HG03575 (cell line): Measurements from ENCODE around the gene SKP1.

ENCODE experiments used
- ATAC-seq: cut with Tn5 transposase; IDR thresholded peaks from one replicate; pipeline ENCODE4 v1.9.1; 2021; ENCODE audit not compliant: unreplicated experiment, insufficient number of reproducible peaks, low FRiP score; ENCODE audit errors: extremely low read depth

The SKP1 gene

DNA sequence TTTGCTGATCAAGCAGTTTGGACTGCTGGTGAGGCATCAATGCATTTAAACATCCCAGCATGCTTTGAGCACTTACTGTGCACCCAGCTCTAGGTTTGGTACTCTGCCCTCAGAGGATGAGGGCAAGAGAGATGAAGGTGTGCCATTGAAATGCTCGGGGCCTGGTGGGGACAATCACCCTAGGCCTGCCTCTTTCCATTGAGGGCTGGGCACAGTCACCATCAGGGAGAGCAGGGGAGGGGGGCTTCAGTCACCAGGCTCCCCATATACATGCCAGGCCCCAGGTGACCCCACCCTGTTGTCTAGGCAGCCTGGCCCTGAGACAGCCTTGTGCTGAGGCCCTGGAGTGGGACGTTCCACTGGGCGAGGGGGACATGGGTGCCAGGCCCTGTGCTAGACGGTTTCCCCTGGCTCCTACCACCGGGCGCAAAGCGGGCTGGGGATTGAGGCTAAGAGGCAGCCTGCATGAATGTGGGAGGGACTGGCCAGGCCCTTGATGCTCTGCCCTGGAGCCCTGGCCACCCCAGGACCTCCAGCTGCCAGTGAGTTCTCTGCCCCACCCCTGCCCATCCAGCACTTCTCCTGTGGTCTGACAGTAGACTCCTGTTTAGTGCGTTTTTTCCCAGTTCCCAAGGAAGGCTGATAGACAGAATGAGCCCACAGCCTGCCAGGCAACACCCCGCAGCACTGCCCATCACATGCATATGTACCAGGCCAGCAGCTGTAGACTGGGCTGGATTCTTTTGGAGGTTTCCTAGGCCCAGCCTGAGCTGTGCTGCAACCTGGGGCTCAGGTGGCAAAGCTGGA is 43.4 kb downstream of the SKP1 start:
- ATAC-seq: no peak

DNA sequence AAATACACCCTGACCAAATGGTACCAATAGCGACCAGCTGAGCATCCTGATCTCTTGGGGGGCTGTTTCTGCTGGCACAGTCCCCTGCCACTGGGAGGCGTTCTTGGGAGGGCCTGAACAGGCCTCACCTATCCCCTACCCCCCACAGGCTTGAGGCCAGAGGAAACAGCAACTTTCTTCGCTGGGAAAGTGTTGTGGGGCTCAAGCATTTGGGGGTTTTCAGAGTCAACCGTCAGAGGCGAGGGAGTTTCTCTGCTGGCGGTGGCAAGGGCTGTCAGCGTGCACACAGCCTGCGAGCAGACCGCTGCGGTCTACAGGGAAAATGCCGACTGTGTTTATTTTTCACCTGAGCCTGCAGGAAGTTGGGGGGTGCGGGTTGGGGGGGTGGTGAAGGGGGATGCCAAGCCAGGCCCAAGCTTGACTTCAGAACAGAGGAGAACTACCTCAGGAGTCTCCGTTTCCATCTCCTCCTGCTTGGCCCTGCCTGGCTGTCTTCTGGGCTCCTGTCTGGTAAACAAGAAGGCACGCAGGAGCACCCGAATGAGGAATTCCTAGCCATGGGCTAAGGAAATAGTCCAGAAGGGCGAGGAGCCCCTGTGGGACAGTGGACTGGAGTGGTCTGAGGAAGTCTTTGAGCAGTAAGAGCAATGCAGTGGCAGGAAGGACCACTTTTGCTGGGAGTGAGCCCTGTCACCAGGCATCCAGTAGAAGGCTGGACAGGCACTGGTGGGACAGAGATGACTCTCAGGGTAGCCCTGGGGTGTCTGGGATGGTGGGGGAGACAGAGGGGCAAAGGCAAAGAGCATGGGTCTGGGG is 44.2 kb downstream of the SKP1 start:
- peak; percentile 37 for ATAC-seq

DNA sequence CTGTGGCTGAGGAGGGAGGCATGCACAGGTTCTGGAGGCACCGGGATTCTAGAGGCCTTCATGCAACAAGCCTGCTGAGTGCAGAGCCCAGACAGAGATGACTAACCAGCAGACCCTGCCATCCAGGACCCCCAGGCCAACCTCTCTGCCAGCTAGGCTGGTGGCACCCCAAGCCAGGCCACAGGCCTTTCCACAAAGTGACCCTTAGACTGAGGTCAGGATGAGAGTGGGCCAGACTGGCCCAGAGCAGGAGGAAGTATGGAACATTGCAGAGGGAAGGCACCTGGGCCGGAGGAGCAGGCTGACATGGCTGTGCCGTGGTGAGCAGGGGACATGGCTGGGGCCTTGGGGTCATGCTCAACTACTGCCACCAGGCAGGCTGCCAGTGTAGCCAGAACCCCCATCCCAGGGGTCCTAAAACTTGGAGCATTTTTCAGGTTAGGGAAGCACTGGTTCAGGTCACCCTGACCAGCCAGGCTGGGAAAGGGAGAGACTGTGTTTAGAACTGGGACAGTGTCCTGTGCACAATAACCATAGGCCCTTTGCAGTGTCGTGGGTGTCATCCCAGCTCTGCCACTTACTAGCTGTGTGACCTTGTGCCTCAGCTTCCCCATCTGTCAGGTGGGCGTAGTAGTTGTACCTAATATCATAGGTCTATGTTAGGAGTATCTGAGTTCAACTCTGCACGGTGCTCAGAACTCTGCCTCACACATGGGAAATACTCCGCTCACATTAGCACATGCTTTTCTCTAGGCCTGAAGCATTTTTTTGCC is 45.0 kb downstream of the SKP1 start:
- no peak for ATAC-seq

DNA sequence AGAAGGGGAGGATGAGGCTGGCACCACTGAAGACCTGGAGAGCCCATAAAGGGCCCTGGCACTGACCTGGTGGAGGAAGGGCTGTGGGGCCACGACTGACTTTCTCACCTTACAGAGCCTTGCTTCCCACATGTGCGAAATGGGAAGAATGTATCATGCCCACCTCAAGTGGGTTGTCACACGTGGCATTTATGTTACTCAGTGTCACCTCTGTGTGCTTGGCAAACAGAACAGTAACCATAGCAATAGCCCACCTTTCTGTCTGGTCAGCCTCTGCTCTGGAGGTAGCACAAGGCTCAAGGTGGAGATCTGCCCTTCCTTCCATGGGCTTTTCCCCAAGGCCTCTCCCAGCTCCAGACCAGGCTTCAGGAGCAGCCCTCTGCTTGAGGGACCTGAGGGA is 45.6 kb downstream of the SKP1 start:
- no peak for ATAC-seq

DNA sequence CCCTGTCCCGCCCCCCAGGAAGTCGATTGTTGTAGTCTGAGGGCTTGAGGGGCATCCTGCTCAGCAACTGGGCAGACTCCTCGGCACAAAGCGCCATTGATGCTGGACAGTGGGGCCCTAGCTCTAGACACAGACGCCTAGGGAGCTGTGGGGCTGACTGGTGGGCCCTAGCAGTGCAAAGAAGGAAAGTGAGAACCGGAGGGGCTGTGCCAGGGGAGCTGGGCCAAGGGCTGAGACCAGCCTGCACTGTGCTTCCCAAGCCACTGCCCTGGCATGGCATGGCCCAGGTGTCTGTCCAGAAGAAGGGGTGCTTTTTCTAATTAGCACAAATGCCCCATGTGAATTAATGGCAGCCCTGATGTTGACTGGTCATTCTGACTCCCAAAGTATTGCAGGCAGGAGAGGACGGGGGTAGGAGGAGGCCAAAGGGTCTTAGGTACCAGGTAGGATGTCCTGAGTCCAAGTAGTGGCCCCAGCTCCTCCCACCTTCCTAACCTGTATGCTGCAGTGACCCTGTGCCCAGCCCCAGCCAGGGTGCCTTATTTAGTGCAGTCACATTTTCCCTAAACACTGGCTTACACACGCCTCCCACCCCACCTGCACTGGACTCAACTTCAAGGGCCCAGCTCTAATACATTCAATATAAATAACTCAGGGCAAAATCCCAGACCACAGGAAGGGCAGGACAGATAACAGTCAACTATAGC is 46.4 kb downstream of the SKP1 start:
- no peak for ATAC-seq

DNA sequence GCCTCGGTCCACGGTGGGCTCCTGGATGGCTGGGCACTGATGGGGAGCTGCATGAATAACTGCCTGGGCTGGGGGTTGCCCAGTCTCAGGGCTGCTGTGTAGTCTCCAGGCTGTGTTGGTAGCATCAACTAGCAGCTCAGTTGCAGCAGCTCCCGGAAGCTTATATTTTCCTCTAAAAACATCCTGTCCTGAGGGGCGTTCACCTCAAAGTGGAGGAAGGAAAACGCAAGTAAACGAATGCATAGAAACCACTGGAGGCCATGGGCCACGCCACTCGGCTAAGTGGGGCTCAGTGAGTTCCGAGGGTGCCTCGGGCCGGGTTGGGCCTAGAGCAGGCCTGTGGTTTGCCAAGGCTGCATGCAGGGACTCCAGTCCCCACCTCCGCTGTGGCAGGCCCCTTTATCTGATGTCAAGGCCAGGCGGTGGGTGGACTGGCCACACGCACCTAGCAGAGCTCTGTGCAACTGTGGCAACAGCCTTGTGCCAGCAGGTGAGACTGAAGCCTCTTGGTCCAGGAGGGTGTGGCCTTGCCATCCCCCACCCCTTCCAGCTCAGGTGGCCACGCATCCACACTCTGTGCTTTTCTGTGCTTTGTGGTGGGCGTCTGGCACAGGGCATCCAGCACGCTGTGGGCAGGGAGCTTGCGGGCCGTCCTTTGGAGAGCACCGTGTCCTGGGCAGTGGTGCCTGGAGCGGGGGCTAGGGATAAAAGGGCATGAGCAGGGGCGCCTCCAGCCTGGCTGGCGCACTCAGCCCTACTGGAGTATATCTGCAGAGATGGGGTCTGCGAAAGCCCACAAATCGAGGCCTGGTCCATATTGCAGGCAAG is 47.1 kb downstream of the SKP1 start:
- ATAC-seq: no peak

DNA sequence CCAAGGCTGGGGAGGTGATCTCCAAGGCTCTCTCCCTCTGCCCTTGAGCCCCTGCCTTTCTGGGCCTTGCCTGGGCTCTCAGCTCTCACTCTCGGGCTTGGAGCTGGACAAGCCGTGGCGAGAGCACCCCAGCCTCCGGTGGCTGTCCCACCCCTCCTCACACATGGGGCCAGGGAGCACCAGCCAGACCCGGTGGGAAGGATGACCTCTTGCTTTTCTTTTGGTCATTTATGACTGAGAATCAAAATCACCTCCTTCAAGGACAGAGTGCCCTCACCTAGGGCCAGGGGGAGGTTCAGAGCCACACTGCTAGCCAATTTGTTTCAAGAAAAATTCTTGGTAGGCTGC is 48.1 kb downstream of the SKP1 start:
- ATAC-seq: no peak

DNA sequence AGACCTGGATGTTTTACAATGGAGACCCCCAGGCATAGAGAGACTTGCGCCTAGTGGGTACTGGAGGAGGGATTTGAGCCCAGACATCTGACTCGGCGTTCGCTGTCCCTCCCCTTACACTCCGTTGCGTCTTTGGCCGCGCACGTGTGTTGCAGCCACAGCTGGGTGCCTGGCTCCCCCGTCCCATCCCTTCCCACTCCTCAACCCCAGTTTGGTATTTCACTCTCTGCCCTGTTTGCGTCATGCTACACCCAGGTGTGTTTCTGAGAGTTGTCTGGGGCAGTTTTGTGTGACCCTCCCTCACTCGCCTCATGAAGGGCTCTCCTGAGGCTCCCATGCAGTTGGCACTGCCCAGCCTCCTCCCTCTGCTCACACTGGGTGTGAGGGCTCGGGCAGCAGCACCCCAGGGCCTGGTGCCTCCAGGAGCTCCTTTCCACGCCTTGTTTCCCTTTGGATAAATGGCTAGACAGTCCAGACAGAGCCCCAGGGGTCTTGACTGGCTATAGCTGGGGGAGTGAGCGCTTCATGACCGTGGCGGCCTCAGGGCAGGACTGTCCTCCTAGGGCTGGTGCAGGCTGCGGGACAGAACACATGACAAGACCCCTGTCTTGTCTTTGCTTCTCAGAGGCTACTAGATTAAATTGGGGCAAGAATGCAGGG is 48.6 kb downstream of the SKP1 start:
- ATAC-seq: no peak

DNA sequence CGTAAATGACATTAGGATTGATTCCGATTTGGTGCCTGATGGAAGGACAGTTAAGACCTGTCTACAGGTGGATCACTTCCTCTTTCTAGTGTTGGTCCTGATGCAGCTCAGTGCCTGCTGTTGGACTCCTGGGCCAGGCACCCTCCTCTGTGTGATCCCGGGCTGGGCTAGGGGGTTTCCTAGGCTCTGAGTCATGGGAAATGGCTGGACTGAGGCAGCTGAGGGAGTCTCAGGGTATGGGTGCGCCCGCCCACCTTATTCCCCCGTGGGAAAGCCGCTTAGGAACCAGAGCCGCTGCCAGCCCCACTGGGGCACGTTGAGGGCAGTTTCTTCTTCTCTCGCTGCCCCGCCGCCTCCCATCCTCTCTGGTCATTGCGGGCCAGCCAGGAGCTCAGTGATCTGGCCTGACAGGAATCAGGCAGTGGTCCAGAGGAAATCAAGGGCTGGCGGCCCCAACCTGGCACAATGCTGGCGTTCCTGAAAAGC is 49.3 kb downstream of the SKP1 start:
- no peak for ATAC-seq

DNA sequence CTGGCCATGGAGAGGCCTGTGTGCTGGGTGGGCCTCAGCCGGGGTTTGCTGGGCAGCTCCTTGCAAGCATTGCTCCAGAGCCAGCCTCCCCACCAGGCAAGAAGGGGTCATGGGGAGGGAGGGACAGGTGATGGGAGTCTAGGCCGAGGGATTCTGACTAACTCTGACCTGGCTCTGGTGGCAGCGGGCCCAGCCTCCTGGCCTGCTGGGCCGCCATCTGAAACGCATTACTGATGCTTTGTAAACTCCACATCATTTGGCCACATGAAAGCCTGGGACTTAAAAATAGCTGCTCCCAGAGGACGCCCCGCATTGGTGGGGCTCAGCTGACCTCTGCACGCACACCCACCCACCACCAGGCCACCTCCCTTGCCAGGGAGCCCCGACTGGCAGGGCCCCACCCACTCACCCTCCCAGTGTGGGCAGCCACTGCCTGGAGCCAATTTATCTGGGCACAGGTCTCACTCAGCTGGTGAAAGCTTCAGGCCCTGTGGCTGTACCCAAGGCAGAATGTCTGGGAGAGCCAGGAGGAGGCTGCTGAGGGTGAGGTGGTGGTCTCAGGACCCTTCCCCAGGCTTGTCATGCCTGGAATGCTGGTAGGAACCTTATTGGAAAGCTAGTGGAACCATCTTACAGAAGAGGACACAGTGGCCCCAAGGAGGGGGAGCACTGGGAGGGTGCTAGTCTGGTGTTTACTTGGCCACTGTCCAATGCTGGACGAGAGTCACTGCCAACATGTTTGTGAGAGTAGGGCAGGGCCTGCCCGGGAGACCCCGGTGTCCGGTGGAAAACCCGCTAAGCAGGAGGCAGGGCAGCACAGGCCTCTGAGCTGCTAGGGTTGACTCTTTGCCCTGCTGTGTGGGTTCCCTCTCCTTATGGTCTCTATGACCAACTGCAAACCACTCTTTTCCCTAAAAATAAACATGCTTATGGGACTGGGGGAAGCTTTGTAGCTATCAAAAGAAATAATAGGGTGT is 51.4 kb downstream of the SKP1 start:
- ATAC-seq: no peak

DNA sequence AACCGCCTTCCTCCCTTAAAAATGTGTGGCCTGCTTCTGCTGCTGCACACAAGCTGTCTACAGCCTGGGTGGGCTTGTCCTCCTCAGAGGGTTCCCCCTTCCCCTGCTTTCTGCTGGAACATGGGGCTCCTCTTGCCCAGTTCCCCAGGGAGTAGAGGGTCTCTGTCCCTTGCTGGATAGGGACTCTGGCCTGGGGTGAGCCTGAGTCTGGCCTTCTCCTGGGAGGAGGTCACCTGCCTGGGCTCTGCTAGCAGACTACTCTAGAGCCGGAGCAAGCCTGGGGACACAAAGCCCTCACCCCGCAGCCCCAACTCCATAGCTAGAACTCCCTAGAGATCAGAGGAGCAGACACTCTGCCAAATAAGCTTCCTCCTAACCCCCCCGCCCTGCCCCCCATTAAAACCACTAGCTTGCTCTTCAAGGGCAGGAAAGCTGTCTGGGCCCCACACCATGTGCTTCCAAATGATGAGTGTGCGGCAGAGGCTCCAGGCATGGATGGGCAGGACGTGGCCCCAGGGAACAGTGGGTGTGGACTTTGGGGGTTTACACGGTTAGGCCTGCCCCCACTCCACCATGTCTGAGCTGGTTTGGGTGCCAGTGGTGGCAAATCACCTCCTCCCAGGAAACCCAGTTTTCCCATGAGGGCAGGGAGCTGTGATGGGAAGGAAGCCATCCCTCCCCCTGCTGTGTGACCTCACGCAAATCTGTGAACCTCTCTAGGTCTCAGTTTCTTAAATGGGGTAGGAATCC is 52.3 kb downstream of the SKP1 start:
- ATAC-seq: no peak

DNA sequence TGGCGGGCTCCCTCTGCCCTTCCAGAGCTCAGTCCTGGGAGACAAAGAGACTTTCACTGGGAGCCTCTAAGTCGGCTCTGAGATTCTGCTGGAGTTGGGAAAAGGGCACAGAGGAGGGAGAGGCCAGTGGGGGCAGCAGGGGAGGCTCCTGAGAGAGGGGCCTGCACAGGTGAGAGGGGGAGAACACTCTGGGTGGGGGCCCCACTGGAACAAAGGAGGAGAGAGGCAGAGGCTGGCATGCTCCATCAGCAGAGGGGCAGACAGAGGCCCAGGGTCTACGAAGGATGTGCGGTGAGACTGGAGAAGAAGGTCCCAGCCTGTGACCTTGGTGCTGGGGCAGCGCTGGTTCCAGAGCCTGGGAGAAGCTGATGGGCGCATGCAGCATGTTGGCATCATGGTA is 53.4 kb downstream of the SKP1 start:
- no peak for ATAC-seq

DNA sequence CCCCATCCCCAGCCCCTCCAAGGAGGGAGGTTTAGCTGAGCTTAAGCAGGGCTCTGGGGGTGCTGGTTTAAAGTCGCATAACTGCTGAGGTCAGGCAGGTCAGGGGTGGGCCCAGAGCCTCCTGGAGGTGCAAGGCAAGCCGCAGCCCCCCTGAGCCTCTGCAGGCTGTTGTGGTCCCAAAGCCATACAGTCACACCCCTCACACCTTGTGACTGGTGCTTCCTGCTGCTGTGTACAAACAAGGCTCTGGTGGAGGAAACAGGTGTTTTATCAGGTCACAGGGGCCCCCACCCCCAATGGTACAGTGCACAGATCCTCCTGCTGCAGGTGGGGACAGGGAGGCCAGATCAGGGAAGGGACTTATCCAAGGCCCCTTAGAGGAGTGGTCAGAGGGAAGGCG is 54.2 kb downstream of the SKP1 start:
- no peak for ATAC-seq

DNA sequence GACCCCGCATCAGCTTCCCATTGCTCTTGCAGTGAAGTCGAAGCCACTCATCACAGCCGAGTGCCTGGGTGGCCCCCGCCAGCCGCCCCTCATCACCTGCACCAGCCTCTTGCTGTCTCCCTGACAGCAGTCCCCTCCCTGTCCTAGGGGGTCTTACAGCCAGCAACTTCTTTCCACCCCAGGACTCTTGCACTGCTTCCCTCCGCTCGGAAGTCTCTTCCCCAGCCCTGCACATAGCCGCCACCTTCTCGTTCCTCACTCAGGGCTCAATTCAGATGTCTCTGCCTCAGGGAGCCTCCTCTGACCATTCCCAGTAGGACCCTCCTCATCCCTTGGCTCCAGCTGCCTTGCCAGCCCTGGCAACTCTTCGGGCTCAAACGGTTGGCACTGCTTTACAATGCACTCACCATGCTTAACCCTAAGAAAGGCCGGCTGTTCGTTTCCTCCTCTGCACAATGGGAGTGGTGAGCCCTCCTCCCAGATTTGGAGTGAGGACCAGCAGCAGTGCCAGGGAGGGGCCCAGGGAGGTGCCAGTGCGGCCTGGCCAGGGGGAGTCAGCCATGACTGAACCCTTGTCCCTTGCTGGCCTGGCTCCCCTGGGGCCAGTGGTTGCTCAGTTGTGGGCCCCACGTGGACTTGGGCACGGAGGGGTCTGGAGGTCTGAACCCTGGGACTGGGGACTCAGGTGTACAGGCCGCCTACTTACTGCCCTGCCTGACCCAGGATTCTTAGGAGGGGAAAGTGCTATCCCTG is 56.2 kb downstream of the SKP1 start:
- ATAC-seq: no peak

DNA sequence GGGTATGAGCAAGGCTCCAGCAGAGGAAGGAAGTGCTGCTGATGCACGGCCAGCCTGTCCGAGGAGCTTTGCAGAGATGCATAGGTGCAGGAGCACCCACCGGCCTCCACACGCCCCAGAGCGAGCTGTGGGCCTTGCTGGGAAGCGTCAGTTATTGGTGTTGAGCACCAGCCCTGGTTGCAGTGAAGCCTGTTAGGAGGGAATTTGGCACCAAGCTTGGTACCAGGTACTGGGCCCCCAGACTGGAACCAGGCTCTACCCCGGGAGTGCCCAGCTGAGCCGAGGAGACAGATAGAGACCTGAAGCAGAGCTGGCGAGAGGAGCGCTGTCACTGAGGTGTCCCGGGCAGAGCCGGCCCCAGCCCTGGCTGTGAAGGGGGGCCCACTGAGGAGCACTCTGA is 57.0 kb downstream of the SKP1 start:
- no peak for ATAC-seq
